Gastroesophageal sphincter (tissue), 3 donors: ENCODE measurements around the gene RSRC1.
"Not testable (repeated sequence)": the region's sequence is repeated elsewhere in the genome, so short reads cannot be mapped to it uniquely, and the experiment has no call there.

ENCODE experiments used
- CTCF ChIP-seq, 4 experiments: fragments of 200-600 bp in 2 of 4; fragments of 450-650 bp in 2 of 4; sonication (generic) in 1 of 4; IDR thresholded peaks; one replicate each; pipeline ENCODE4 v1.5.1; 2017 to 2019; ENCODE audit warnings: antibody characterized with exemption in 4 of 4, mild to moderate bottlenecking in 2 of 4, moderate library complexity in 2 of 4
- EP300 ChIP-seq: sonication (generic); formaldehyde crosslinking; IDR thresholded peaks from one replicate; pipeline ENCODE4 v1.6.1; 2017; ENCODE audit warnings: antibody characterized with exemption, mild to moderate bottlenecking
- POLR2A ChIP-seq, 2 donors: fragments of 450-650 bp; IDR thresholded peaks; one replicate each; pipeline ENCODE4 v1.6.1; 2017; ENCODE audit warnings: antibody characterized with exemption in 2 of 2, mild to moderate bottlenecking in 2 of 2, moderate library complexity in 1 of 2
- POLR2AphosphoS5 ChIP-seq: sonication (generic); formaldehyde crosslinking; IDR thresholded peaks from one replicate; pipeline ENCODE4 v1.6.1; 2017; ENCODE audit warnings: antibody characterized with exemption

- TF ChIP-seq POLR2AphosphoS5; POLR2A (IDR thresholded peaks at IDR 0.05); CTCF (IDR thresholded peaks at IDR 0.05); EP300: not testable (repeated sequence)
These were observed 220.0 kb downstream of the RSRC1 start for GRCh38 chr3:158329696-158330441.
